ENCODE data around the gene DNAH8.
A peak's percentile ranks its signal among the peaks of the same experiment; 100 is the strongest.
"Not testable (repeated sequence)": the region's sequence is repeated elsewhere in the genome, so short reads cannot be mapped to it uniquely, and the experiment has no call there.

DNAH8 gene

DNA sequence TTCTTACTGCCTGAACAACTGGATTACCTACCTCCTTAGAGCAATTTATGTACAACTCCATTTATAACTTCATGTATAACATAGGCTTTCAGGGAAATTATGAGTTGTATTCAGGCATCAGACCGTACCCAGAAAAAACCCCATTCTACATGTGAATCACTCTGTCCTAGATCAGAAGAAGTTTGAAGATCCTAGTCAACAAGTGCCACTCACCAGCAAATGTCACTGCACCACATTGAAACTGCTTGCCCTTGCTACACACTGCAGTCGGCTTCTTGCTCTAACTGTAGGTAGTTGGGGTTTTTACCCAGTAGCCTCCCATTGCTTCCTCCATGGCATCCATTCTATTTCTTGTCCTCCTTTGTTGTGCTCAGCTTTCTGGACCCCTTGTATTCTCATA, 132.4 kb downstream of the DNAH8 start:
- FAIRE-seq: no peak

DNA sequence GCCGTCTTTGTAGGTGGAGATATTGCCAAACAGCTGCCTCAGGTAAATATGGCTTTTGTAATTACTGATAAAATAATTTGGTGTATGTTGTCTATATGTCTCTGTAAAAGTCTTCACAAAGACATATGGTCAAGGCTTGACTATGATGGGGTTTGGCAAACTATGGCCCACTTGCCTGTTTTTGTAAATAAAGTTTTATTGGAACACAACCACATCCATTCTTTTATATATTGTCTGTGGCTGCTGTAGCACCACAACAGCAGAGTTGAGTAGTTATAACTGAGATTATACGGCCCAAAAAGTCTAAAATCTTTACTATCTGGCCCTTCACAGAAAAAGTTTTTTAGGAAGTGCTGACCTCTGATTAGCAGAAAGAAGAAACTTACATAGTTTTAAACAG, 133.6 kb downstream of the DNAH8 start:
- DNase-seq (ENCODE audit: insufficient read length): no peak
- TF ChIP-seq POLR2A (IDR thresholded peaks at IDR 0.05; ENCODE audit: low read depth, low read length) (no peak), POLR2AphosphoS5 (IDR thresholded peaks at IDR 0.05; ENCODE audit: low read depth, low read length) (no peak), TAF1 (IDR thresholded peaks at IDR 0.05; ENCODE audit: borderline replicate concordance, low read depth, low read length) (no peak)
- no peak for FAIRE-seq

More for the DNA sequence above, 132.4 kb downstream of the DNAH8 start:
- no peak for TF ChIP-seq TAF1 (IDR thresholded peaks at IDR 0.05; ENCODE audit: borderline replicate concordance, low read depth, low read length)
- DNase-seq (ENCODE audit: insufficient read length): no peak

DNA sequence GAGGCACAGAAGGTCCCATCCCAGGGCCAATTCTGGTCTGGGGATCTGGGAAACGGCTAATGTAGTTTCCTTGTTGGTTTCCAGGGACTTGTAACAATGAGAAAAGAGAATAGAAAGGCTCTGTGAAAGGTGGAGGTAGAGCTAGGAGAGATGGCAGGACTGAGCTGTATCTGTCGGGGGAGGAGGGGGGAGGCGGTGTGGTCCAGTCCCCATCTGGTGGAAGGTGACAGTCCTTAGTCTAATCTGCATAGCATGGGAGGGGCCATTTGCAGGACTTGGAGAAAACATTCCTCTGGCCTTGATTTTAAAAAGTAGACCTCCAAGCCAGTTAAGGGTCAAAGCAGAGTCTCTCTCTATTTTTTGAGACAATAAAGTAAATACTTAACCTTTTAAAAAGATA, 137.1 kb downstream of the DNAH8 start:
- FAIRE-seq (no peak), DNase-seq (ENCODE audit: insufficient read length) (no peak)

DNA sequence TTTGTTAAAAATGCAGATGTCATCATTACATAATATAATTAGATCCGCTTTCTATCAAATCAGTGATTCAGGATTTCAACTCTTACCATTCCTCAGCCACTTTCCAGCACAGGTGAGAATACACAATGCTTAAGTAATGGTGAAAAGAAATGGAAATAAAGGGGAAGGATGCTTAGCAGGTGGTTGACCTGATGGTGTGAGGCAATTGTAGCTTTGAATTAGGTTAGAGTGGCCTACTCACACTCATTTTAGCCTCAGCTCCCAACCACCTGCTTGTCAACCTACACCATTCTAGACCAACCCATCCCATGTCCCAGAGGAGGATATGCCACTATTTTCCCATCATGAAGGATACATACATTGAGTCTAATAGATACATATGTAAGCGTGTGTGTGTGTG, 138.1 kb downstream of the DNAH8 start:
- no peak for DNase-seq (ENCODE audit: insufficient read length)
- FAIRE-seq: no peak
- TF ChIP-seq POLR2A (IDR thresholded peaks at IDR 0.05; ENCODE audit: low read depth, low read length): no peak
- TF ChIP-seq POLR2AphosphoS5 (IDR thresholded peaks at IDR 0.05; ENCODE audit: low read depth, low read length): no peak
- no peak for TF ChIP-seq TAF1 (IDR thresholded peaks at IDR 0.05; ENCODE audit: borderline replicate concordance, low read depth, low read length)

More for the DNA sequence above, 137.1 kb downstream of the DNAH8 start:
- TF ChIP-seq POLR2AphosphoS5 (IDR thresholded peaks at IDR 0.05; ENCODE audit: low read depth, low read length) (no peak), POLR2A (IDR thresholded peaks at IDR 0.05; ENCODE audit: low read depth, low read length) (no peak), TAF1 (IDR thresholded peaks at IDR 0.05; ENCODE audit: borderline replicate concordance, low read depth, low read length) (no peak)

DNA sequence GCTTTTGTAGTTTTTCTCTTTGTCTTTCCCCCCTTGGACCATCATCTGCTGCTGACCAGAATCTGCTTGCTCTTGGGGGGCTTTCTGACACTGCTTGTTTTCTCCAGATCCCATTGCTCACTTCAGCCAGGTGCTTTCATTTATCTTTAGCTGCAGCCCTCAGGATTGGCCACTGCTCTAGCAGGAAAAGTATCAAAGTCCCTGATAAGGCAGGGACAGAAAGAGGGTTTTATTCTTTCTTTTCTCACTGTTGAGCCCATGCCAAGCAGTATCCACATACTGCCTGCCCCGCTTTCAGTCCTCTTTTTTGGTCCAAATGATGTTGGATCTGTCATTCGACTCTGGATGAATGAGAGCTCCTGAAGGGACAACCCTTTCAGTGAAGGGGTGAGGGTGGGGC, 141.4 kb downstream of the DNAH8 start:
- FAIRE-seq (no peak), DNase-seq (ENCODE audit: insufficient read length) (no peak)
- TF ChIP-seq POLR2A (IDR thresholded peaks at IDR 0.05; ENCODE audit: low read depth, low read length): no peak
- no peak for TF ChIP-seq TAF1 (IDR thresholded peaks at IDR 0.05; ENCODE audit: borderline replicate concordance, low read depth, low read length)
- no peak for TF ChIP-seq POLR2AphosphoS5 (IDR thresholded peaks at IDR 0.05; ENCODE audit: low read depth, low read length)

DNA sequence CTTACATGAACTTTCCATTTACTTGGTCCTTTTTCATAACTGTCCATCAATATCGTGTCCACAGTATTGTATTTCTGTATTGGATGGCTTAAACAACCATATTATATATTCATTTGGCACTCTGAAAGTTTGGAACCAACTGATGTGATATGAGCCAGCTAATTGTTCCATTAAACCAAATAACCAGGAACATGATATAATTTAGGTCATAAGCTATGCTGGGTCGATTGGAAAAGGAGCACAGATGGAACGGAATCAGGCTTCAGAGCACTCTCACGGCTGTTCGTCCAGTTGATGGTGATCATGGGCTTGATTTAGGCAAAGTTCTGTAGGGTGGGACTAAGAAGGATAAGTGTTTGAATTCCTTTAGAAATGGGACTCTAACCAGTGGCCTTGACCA, 142.7 kb downstream of the DNAH8 start:
- DNase-seq (ENCODE audit: insufficient read length) (no peak), FAIRE-seq (no peak)
- TF ChIP-seq TAF1 (IDR thresholded peaks at IDR 0.05; ENCODE audit: borderline replicate concordance, low read depth, low read length): no peak
- no peak for TF ChIP-seq POLR2AphosphoS5 (IDR thresholded peaks at IDR 0.05; ENCODE audit: low read depth, low read length)
- no peak for TF ChIP-seq POLR2A (IDR thresholded peaks at IDR 0.05; ENCODE audit: low read depth, low read length)

DNA sequence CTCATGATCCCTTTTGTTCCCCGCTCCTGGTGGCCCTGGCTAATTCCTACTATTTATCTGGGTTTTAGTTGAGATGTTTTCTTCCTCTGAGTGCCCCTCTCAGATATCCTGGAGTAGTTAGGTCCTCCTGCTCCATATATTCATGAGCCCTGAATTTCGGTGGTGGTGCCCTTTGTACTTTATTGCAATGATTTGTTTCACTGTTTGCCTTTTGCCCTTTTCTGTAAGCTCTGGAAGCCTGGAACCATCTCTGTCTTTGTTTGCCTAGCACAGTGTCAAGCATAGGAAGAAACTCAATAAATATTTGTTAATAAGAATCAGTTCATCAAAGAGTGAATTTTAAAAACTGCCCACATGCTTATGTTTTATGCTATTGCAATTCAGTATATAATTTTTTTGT, 144.9 kb downstream of the DNAH8 start:
- TF ChIP-seq POLR2A (IDR thresholded peaks at IDR 0.05; ENCODE audit: low read depth, low read length) (no peak), TAF1 (IDR thresholded peaks at IDR 0.05; ENCODE audit: borderline replicate concordance, low read depth, low read length) (no peak), POLR2AphosphoS5 (IDR thresholded peaks at IDR 0.05; ENCODE audit: low read depth, low read length) (no peak)
- FAIRE-seq: no peak
- DNase-seq (ENCODE audit: insufficient read length): no peak

DNA sequence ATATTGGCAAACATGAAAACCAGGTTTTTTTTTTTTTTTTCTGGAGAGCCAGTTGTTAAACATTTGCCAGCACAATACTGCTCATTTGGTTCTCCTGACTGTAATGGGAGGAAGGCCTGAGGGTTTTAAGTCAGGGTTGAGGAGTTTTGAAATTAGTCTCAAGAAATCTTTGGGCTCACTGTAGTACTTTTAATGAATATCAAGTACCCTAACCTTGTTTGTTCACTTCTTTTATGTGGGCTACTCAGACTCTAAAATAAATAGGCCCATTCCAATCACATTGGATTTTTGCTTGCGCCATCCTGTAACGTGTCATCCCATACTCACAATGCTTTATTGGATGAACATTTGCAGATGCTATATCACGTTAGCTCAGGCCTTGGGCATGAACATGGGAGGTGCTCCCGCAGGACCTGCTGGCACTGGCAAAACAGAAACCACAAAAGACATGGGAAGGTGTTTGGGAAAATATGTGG, 146.9 kb downstream of the DNAH8 start:
- DNase-seq (ENCODE audit: insufficient read length) (no peak), FAIRE-seq (no peak)
- TF ChIP-seq POLR2AphosphoS5 (IDR thresholded peaks at IDR 0.05; ENCODE audit: low read depth, low read length) (no peak), TAF1 (IDR thresholded peaks at IDR 0.05; ENCODE audit: borderline replicate concordance, low read depth, low read length) (no peak), POLR2A (IDR thresholded peaks at IDR 0.05; ENCODE audit: low read depth, low read length) (no peak)

DNA sequence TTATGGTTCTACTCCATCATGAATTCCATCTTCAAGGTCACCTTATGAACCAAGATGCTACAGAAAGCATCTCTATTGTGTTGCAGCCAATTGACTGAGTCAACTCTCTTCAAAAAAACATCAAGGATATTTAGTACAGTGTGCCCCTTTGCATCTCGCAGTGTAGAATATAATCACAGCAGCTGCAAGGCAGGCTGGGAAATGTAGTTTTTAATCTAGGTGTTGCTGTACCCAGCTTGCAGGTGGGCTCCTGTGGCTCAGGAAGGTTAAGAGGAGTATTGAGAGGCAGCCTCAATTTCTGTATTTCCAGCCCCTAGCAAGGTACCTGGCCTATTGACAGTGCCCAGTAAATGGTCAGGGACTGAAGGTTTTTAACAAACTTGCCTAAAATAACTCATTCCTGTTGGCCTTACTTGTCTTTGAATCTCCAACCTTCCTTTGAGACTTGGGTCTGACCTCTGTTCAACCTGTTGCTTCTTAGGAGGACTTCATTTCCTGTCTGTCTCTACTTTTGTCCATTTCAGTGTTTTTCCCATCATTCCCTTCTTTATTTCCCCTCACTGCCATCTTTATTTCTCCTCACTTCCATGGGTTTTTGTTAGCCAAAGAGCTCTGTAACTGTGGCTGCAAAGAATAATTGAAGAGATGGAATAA, 150.5 kb downstream of the DNAH8 start:
- DNase-seq (ENCODE audit: insufficient read length) (no peak), FAIRE-seq (no peak)
- TF ChIP-seq TAF1 (IDR thresholded peaks at IDR 0.05; ENCODE audit: borderline replicate concordance, low read depth, low read length) (no peak), POLR2AphosphoS5 (IDR thresholded peaks at IDR 0.05; ENCODE audit: low read depth, low read length) (no peak), POLR2A (IDR thresholded peaks at IDR 0.05; ENCODE audit: low read depth, low read length) (no peak)

DNA sequence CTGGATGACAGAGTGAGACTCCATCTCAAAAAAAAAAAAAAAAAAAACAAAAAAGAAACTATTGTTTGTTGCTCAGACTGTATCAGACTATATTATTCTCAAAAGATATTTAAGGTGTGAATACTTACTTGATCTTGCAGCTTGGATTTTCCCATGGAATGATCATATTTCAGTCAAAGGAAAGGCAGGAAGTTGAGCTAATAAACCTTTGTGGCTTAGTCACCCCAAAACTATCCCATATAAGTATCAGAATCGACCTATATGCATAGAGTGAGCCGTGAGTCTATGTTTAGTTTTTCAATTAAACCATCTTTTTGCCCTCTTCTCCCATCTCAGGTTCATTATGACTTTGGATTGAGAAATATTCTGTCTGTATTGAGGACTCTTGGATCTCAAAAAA, 152.6 kb downstream of the DNAH8 start:
- DNase-seq (ENCODE audit: insufficient read length) (no peak), FAIRE-seq (no peak)
- TF ChIP-seq TAF1 (IDR thresholded peaks at IDR 0.05; ENCODE audit: borderline replicate concordance, low read depth, low read length): no peak
- TF ChIP-seq POLR2AphosphoS5 (IDR thresholded peaks at IDR 0.05; ENCODE audit: low read depth, low read length): no peak
- TF ChIP-seq POLR2A (IDR thresholded peaks at IDR 0.05; ENCODE audit: low read depth, low read length): no peak

DNA sequence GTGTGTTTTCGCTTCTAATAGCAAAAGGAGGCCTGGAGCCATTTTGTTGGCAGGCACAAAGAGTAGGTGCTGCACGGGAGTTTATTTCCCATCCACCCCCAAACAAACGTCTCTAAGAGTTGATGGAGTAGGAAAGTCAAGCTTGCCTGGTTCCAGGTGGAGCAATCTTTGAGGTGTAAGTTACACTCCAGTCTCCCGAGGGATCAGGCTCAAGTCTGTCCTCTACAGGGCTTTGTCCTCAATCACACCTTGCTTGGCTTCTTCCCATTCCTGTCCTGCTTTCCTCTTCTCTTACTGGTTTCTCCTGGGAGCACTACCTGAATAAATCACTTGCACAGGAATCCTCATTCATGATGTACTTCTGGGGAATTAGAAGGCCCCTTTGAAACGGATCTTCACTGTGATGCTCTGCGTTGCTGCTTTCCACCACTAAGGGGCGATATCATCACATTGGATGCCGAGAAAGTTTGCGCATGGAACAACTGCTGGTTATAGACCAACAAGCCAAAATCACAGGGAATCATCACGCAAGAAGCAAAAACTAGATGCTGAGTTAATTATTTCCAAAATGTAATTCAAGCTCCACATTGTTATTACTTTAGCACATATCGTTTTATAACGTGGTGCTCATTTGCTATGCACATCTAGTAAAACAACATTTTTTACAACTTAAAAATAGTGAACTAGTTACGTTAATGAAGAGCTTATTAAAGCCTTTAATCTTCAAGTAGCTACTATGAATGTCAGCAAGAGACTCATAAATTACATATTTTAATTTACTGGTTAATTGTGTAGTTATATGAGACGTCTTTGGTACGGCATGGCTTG, 156.8 kb downstream of the DNAH8 start:
- TF ChIP-seq TAF1 (IDR thresholded peaks at IDR 0.05; ENCODE audit: borderline replicate concordance, low read depth, low read length) (no peak), POLR2A (IDR thresholded peaks at IDR 0.05; ENCODE audit: low read depth, low read length) (no peak), POLR2AphosphoS5 (IDR thresholded peaks at IDR 0.05; ENCODE audit: low read depth, low read length) (no peak)
- peak; percentile 91 for FAIRE-seq
- no peak for DNase-seq (ENCODE audit: insufficient read length)

DNA sequence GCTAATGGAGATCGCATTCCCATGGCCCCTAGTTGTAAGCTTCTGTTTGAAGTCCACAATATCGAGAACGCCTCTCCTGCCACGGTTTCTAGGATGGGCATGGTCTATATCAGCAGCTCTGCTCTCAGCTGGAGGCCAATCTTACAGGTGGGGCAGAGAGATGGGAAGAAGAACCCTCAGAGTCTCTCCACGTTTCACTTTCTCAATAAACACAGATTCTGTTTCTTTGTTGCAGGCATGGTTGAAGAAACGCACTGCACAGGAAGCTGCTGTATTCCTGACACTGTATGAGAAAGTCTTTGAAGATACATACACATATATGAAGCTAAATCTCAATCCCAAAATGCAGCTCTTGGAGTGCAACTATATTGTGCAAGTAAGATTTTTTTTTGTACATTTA, 157.9 kb downstream of the DNAH8 start:
- no peak for FAIRE-seq

DNA sequence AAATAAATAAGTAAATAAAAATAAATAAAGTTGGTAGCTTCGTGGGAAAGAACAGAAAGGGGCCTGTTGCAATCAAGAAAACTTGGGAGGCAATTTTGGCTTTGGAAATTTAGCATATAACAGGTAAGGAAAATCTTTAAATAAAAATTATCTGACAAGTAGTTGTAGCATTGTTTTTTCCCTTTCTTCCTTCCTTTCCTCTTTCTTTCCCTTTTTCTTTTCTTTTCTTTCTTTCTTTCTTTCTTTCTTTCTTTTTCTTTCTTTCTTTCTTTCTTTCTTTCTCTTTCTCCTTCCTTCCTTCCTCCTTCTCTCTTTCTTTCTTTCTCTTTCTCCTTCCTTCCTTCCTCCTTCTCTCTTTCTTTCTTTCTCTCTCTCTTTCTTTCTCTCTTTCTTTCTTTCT, 158.7 kb downstream of the DNAH8 start:
- FAIRE-seq; DNase-seq (ENCODE audit: insufficient read length): not testable (repeated sequence)

More for the DNA sequence above, 157.9 kb downstream of the DNAH8 start:
- TF ChIP-seq POLR2A (IDR thresholded peaks at IDR 0.05; ENCODE audit: low read depth, low read length): no peak
- TF ChIP-seq TAF1 (IDR thresholded peaks at IDR 0.05; ENCODE audit: borderline replicate concordance, low read depth, low read length): no peak
- TF ChIP-seq POLR2AphosphoS5 (IDR thresholded peaks at IDR 0.05; ENCODE audit: low read depth, low read length): no peak
- no peak for DNase-seq (ENCODE audit: insufficient read length)

All from GM12892 (cell line).